ENCODE results near the gene PDGFRB.

Gene PDGFRB

DNA sequence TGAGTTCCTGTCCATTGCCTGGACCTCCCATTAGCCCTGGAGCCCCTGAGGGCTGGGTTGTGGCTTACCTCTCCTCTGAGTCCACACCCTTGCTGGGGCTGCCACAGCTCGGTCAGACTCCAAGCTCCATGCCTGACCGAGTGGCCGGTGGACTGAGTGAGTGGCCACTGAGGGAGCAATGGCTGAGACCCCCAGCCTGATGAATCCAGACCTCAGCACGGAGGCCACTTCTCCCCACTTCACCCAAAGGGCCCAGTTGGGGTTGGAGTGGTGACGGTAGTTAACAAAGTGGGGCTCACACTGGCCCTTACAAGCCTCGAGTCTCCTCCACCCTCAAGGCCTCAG lies 28.8 kb downstream of the PDGFRB start:
- no peak for DNase-seq

DNA sequence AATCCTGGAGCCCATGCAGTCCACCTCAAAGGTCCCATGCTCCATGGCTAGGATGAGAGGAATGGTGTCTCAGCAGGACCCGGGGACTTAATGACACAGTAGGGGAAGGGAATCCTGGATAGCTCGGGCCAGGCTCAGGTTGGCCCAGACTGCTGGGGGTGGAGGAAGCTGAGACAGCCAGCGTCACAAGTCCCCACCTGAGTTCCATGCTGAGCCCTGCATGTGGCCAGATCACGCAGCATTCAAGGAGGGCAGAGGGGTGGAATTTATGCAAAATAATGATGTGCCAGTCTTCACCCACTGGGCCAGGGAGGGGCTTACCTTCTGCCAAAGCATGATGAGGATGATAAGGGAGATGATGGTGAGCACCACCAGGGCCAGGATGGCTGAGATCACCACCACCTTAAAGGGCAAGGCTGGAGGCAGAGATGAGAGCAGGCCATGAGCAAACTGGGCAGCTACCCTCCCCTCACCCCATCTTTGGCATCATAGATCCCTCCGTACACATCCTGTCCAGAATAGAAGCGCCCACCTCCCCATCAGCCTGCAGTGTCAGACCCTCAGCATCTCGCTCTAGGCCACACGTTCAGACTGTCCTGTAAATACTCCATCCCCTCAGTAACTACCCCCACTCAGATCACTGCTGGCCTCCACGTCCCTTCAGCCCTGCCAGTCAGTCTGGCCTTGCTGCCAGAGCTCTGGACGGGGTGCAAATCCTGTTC lies 29.3 kb downstream of the PDGFRB start:
- DNase-seq: no peak

GRCh38 chr5:150125334-150125733 lies 30.3 kb downstream of the PDGFRB start:
- no peak for DNase-seq

DNA sequence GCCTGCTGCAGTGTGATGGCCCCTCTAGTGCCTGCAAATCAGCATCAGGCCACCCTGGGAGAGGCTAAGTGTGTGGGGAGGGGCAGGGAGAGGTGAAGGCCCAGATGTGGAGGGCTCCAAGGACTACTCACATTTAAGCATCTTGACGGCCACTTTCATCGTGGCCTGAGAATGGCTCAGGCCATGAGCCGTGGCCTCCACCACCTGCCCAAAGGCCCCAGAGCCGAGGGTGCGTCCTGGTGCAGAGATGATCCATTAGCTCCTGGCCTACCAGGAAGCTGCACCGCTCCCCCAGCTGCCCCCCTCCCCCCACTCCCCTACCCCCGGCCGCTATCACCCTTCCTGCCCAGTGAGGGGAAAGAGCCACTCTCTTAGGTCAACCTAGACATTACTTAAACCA lies 31.0 kb downstream of the PDGFRB start:
- DNase-seq: no peak

DNA sequence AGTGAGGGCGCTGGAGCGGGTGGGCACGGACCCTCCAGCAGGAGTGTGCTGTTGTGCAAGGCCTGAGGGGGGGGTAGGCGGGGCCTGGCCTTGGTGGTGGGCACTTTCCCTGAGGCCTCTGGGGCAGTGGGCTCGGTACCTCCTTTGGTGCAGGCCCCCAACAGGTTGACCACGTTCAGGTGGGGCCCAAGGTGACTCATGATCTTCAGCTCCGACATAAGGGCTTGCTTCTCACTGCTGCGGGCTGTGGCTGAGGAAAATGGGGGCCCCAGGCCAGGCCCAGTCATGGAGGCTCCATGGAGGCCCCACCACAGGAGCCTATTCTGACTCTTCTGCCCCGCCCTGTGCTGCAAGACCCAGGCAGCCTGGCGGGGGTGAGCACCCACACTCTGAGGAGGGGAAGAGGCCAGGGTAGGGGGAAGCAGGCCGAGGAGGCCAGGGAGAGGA lies 31.5 kb downstream of the PDGFRB start:
- DNase-seq: no peak

- no peak for DNase-seq
Measured at GRCh38 chr5:150123542-150123941, 32.1 kb downstream of the PDGFRB start.

DNA sequence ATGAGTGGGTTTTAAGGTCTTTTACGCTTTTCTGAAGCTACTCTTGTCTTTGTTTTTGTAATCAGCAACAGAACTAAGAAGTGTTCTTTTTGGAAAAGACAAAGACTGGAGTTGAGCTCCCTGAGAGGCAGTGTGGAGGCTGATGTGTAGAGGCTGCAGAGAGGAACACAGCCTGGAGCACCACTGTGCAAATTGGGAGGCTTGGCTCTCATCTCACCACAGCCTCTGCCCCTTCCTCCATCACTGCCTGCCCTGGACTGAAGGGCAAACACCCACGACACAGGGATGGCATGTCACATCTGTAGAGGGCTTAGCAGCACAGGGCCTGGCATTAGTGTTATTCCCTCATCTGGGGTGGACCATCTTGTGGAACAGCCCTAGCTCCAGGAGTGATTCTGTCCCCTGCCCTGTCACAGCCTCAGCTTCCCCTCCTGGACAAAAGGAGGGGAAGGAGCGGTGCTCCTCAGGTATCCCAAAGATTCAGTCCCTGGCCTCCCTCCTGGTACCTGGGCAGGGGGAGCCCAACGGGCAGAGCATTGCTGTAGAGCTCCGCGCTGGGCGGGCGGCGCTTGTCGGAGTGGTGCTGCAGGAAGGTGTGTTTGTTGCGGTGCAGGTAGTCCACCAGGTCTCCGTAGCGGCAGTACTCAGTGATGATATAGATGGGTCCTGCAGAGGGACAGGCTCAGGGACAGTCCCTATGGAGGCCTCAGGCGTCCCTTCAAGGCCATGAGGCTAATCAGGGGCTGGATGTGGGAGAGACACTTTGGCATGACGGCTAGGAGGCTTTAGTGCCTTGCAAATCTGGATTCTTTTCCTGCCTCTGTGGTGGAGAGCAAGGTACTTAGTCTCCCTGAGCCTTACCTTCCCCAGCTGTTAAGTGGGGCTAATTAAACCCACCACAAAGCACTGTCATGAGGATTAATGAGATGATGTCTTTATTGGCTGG lies 32.8 kb downstream of the PDGFRB start:
- DNase-seq: no peak

GRCh38 chr5:150122158-150122510 lies 33.5 kb downstream of the PDGFRB start:
- DNase-seq: peak; percentile 73

DNA sequence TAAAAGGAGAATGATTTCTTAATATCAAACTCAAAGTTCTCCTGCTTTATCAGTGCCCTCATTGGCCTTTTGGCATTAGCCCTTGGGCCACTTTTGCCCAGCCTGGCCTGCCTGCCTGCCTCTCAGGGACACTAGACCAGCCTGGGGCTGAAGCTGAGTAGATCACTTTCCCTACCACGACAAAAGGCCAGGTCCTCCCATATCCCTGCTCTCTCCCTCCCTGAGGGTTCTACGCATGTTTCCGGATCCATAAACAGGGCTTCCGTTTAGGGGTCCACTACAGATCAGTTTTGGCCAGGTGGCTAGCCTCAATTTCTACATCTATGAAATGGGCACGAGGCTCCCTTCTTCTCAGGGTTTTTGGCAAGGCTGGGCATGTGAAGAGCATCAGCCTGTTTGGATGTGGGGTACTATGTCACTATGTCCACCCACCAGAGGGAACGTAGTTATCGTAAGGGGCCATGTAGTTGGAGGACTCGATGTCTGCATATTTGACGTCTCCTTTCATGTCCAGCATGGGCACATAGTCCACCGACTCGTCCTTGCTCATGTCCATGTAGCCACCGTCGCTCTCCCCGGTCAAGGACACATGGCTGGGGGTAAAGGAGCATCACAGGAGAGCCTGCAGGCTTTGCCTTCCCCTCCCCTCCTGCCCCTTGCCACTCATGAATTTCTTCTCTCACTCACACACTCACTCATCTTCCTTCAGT lies 34.0 kb downstream of the PDGFRB start:
- no peak for DNase-seq

- no peak for DNase-seq
Measured at GRCh38 chr5:150120617-150121447, 34.8 kb downstream of the PDGFRB start.

DNA sequence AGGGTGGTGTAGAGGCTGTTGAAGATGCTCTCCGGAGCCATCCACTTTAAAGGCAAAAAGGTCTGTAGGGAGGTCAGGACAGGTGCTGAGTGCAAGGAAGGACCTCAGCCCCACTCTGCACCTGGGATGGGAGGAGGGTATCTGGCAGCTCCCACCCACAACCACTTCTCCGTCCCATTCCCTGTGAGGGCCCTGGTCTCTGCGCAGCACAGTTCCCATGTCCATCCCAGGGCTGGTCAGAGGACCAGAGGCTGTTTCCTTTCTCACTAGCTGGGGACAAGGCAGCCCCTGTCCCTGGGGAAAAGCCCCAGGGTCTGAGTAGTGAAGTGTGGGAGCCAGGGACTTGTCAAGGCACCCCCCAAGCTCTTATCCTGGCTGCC lies 35.6 kb downstream of the PDGFRB start:
- no peak for DNase-seq

- DNase-seq: peak; percentile 52
Measured at GRCh38 chr5:150119421-150120061, 36.1 kb downstream of the PDGFRB start.

DNA sequence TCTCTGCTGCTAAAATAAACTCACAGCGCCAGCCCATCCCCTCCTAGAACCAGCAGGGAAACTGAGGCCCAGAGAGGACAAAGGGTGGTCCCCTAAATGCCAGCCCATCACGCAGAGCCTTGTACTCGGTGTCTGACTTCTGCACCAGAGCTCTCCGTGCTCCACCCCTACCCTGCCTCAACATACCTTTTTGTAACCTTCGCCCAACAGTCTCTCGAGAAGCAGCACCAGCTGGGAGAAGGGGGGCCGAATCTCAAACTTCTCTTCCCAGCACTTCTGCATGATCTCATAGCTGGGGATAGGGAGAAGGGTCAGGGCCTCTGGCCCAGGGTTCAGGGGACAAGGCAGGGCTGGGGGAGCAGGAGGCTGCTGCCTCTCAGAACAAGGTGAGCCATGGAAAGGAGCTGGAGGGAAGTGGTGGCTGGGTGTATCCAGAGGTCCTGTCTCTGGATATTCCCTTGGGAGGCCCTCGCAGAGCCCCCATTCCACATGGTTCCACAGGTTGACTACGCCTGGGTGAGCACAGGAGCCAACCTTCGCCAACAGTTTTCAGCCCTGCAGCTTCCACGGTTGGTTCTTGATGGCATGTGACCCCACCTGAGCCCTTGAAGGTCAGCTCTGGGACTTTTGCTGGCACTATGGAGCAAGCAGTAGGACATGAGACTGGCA lies 37.0 kb downstream of the PDGFRB start:
- no peak for DNase-seq

GRCh38 chr5:150117945-150118560 lies 37.6 kb downstream of the PDGFRB start:
- DNase-seq: no peak

- DNase-seq: peak; percentile 21
Measured at GRCh38 chr5:150116667-150117400, 38.8 kb downstream of the PDGFRB start.

GRCh38 chr5:150114773-150115408 lies 40.8 kb downstream of the PDGFRB start:
- DNase-seq: peak; percentile 16

GRCh38 chr5:150114102-150114641 lies 41.5 kb downstream of the PDGFRB start:
- DNase-seq: no peak

GRCh38 chr5:150113047-150113744 lies 42.4 kb downstream of the PDGFRB start:
- no peak for DNase-seq
